Omental fat pad (tissue), 4 donors: Measurements from ENCODE around the gene TNFRSF19. TPM values are rescaled to one million over a fixed set of nuclear protein-coding genes. Genes with fewer than 3 reads are reported as not detected.
"Not testable (repeated sequence)": the region's sequence is repeated elsewhere in the genome, so short reads cannot be mapped to it uniquely, and the experiment has no call there.

ENCODE experiments used
- ATAC-seq: fragments of 150-250 bp; one replicate; pipeline ENCODE4 v1.9.1; 2016; ENCODE audit warnings: mild to moderate bottlenecking, moderate library complexity; ENCODE audit not compliant: low FRiP score
- DNase-seq: peaks from one replicate; pipeline ENCODE4 v3.0.0-alpha.2; 2019; ENCODE audit warnings: low spot score
- CTCF ChIP-seq, 3 donors: fragments of 450-650 bp; IDR thresholded peaks; one replicate each; pipeline ENCODE4 v1.5.1; 2016 to 2017; ENCODE audit warnings: antibody characterized with exemption in 3 of 3, mild to moderate bottlenecking in 3 of 3, moderate library complexity in 2 of 3
- total RNA-seq, 4 donors: library from RNA; depleted of rRNA; stranded (reverse); fragments of >200 nt; gene quantifications; one replicate each; pipeline ENCODE4 v1.1.0, GENCODE V29; 2016

The TNFRSF19 gene
- total RNA-seq = 1 to 10 TPM; 1.3 to 6.5 (median 2.8) TPM

GRCh38 chr13:23570099-23570920 is at the start of gene TNFRSF19:
TNFRSF19 (plus strand) TSS chr13:23570412; CDS start chr13:23590184, 19,772 bp downstream.
- peak; percentile 92 for ATAC-seq
- DNase-seq = no peak

GRCh38 chr13:23529926-23530325 is 40.3 kb upstream of the TNFRSF19 start:
- ATAC-seq, DNase-seq: not testable (repeated sequence)

More at GRCh38 chr13:23570099-23570920, at the start of gene TNFRSF19:
- no peak for TF ChIP-seq CTCF (IDR thresholded peaks at IDR 0.05)

- TF ChIP-seq CTCF (IDR thresholded peaks at IDR 0.05) = no peak
- DNase-seq (no peak), ATAC-seq (no peak)
Measured at GRCh38 chr13:23531446-23531845, 38.8 kb upstream of the TNFRSF19 start.

GRCh38 chr13:23534090-23534489 is 36.1 kb upstream of the TNFRSF19 start:
- DNase-seq (no peak), ATAC-seq (no peak)
- no peak for TF ChIP-seq CTCF (IDR thresholded peaks at IDR 0.05)

GRCh38 chr13:23541221-23541824 is 28.9 kb upstream of the TNFRSF19 start:
- DNase-seq (no peak), ATAC-seq (no peak)
- TF ChIP-seq CTCF (IDR thresholded peaks at IDR 0.05) = no peak

GRCh38 chr13:23544668-23545067 is 25.5 kb upstream of the TNFRSF19 start:
- ATAC-seq = no peak
- no peak for TF ChIP-seq CTCF (IDR thresholded peaks at IDR 0.05)
- no peak for DNase-seq

GRCh38 chr13:23547000-23547590 is 23.1 kb upstream of the TNFRSF19 start:
- TF ChIP-seq CTCF (IDR thresholded peaks at IDR 0.05) = no peak
- ATAC-seq (no peak), DNase-seq (no peak)
